Astrocyte (in vitro differentiated cells and primary cell): ENCODE results near the gene PRR5L. TPM values are rescaled to one million over a fixed set of nuclear protein-coding genes. Genes with fewer than 3 reads are reported as not detected.

Experiments used
- DNase-seq: peaks from one replicate; pipeline ENCODE4 v3.0.0-alpha.2; 2010; ENCODE audit warnings: low read depth
- FAIRE-seq: peaks from 2 replicates; lab custom pipeline; 2011; peaks lifted over from hg19 to GRCh38; lab: Jason Lieb, UNC
- H2AFZ ChIP-seq: 2 replicates; pipeline ENCODE4 v1.6.0; 2012; ENCODE audit warnings: low read depth, low read length, inconsistent platforms
- H3K27ac ChIP-seq: 2 replicates; pipeline ENCODE4 v1.5.1; 2011; ENCODE audit warnings: low read depth, low read length, inconsistent platforms
- H3K27me3 ChIP-seq: 2 replicates; pipeline ENCODE4 v1.6.0; 2011; ENCODE audit warnings: low read length, inconsistent platforms; ENCODE audit not compliant: insufficient read depth
- H3K36me3 ChIP-seq: 2 replicates; pipeline ENCODE4 v1.5.1; 2011; ENCODE audit warnings: low read length, inconsistent platforms; ENCODE audit not compliant: insufficient read depth
- H3K4me1 ChIP-seq: 2 replicates; pipeline ENCODE4 v1.5.1; 2011; ENCODE audit warnings: low read length, inconsistent platforms; ENCODE audit not compliant: insufficient read depth
- H3K4me2 ChIP-seq: 2 replicates; pipeline ENCODE4 v1.6.0; 2012; ENCODE audit warnings: low read length, inconsistent platforms
- H3K4me3 ChIP-seq: 2 replicates; pipeline ENCODE4 v1.5.1; 2011; ENCODE audit warnings: low read depth, mild to moderate bottlenecking, low read length, inconsistent platforms; ENCODE audit not compliant: insufficient read depth
- H3K79me2 ChIP-seq: 2 replicates; pipeline ENCODE4 v1.6.0; 2012; ENCODE audit warnings: mild to moderate bottlenecking, low read length, inconsistent platforms; ENCODE audit not compliant: insufficient read depth
- H3K9ac ChIP-seq: 2 replicates; pipeline ENCODE4 v1.6.0; 2012; ENCODE audit warnings: mild to moderate bottlenecking, low read length, inconsistent platforms
- H3K9me3 ChIP-seq: 2 replicates; pipeline ENCODE4 v1.5.1; 2012; ENCODE audit warnings: low read depth, mild to moderate bottlenecking, low read length, inconsistent platforms; ENCODE audit not compliant: insufficient read depth
- H4K20me1 ChIP-seq: 2 replicates; pipeline ENCODE4 v1.6.0; 2012; ENCODE audit warnings: low read length, inconsistent platforms; ENCODE audit not compliant: insufficient read depth
- H3K27ac Mint-ChIP-seq: one replicate; pipeline ENCODE4 v1.8.0; 2021; ENCODE audit warnings: mild to moderate bottlenecking, mixed read lengths; ENCODE audit not compliant: unreplicated experiment
- H3K27me3 Mint-ChIP-seq: one replicate; pipeline ENCODE4 v1.8.0; 2021; ENCODE audit warnings: low read depth, mixed read lengths; ENCODE audit not compliant: unreplicated experiment
- H3K36me3 Mint-ChIP-seq: one replicate; pipeline ENCODE4 v1.8.0; 2021; ENCODE audit warnings: low read depth, mixed read lengths; ENCODE audit not compliant: unreplicated experiment
- H3K4me1 Mint-ChIP-seq: one replicate; pipeline ENCODE4 v1.8.0; 2021; ENCODE audit warnings: low read depth, mixed read lengths; ENCODE audit not compliant: unreplicated experiment
- H3K4me3 Mint-ChIP-seq: one replicate; pipeline ENCODE4 v1.8.0; 2021; ENCODE audit warnings: mild to moderate bottlenecking, moderate library complexity, mixed read lengths; ENCODE audit not compliant: unreplicated experiment
- H3K9me3 Mint-ChIP-seq: one replicate; pipeline ENCODE4 v1.8.0; 2021; ENCODE audit warnings: mild to moderate bottlenecking, mixed read lengths; ENCODE audit not compliant: unreplicated experiment
- EZH2 ChIP-seq: IDR thresholded peaks from 2 replicates; pipeline ENCODE4 v1.6.1; 2012; ENCODE audit warnings: mild to moderate bottlenecking, low read length, inconsistent platforms; ENCODE audit not compliant: insufficient read depth
- total RNA-seq: library from RNA; stranded (reverse); gene quantifications from 2 replicates; pipeline ENCODE4 v1.2.1, GENCODE V29; 2021
- TF ChIP-seq, protein P1 (sequence below): IDR thresholded peaks from 2 replicates; pipeline ENCODE4 v1.5.1; 2011; ENCODE audit warnings: low read depth, mild to moderate bottlenecking, inconsistent platforms, low read length, moderate library complexity; ENCODE audit not compliant: insufficient read depth

The PRR5L gene
- total RNA-seq, 1 donor from 2014 or later = 55.6 TPM

- Mint-ChIP-seq H3K9me3 (no peaks in the 10 kb centered on the region), H3K4me1 (peaks cover 62% of the 10 kb centered on the region), H3K36me3 (peaks cover 52% of the 10 kb centered on the region), H3K27me3 (no peaks in the 10 kb centered on the region), H3K4me3 (peak overlapping the region; percentile 51), H3K27ac (peak overlapping the region; percentile 89)
- TF ChIP-seq, protein P1, sequence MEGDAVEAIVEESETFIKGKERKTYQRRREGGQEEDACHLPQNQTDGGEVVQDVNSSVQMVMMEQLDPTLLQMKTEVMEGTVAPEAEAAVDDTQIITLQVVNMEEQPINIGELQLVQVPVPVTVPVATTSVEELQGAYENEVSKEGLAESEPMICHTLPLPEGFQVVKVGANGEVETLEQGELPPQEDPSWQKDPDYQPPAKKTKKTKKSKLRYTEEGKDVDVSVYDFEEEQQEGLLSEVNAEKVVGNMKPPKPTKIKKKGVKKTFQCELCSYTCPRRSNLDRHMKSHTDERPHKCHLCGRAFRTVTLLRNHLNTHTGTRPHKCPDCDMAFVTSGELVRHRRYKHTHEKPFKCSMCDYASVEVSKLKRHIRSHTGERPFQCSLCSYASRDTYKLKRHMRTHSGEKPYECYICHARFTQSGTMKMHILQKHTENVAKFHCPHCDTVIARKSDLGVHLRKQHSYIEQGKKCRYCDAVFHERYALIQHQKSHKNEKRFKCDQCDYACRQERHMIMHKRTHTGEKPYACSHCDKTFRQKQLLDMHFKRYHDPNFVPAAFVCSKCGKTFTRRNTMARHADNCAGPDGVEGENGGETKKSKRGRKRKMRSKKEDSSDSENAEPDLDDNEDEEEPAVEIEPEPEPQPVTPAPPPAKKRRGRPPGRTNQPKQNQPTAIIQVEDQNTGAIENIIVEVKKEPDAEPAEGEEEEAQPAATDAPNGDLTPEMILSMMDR = no peak
- TF ChIP-seq EZH2 = no peak
- Histone ChIP-seq H3K27me3 (no peaks in the 10 kb centered on the region), H3K4me2 (peak overlapping the region; percentile 66), H3K27ac (peak overlapping the region; percentile 29), H3K9ac (peak overlapping the region; percentile 44), H3K9me3 (no peaks in the 10 kb centered on the region), H4K20me1 (no peaks in the 10 kb centered on the region), H2AFZ (no peak overlapping the region), H3K4me3 (no peak overlapping the region), H3K36me3 (peaks cover 8% of the 10 kb centered on the region), H3K4me1 (peaks cover 24% of the 10 kb centered on the region), H3K79me2 (no peaks in the 10 kb centered on the region)
- FAIRE-seq (no peak), DNase-seq (peak; percentile 38)
Measured at GRCh38 chr11:36421546-36422155, 125.6 kb downstream of the PRR5L start.

DNA sequence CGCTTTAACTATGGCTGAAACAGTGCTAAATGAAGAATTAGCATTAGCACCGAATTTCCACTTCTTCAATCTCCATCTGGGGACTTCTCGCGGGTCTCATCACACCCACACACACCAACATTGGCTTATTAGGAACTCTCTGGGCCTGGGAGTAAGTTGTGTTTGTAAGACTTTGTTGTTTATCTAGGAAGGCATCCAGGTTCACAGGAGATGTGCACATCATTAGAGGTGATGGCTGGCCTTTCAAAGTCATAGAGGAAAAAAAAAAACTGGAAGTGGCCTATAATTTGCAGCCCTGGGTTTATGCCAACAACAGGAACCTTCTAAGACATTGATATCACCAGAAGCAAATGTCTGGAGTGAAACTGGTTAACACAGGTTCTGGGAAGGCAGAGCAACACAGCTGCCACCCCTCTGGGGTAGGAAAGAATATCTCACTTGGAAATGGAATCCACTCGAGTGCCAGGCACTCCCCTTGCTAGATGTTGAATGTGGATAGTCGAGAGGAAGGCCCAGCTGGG lies 129.5 kb downstream of the PRR5L start:
- no peak for FAIRE-seq
- Mint-ChIP-seq H3K9me3 (no peaks in the 10 kb centered on the region), H3K4me1 (peaks cover 56% of the 10 kb centered on the region), H3K36me3 (peaks cover 35% of the 10 kb centered on the region), H3K27me3 (no peaks in the 10 kb centered on the region), H3K4me3 (no peak overlapping the region), H3K27ac (no peak overlapping the region)
- Histone ChIP-seq H3K4me1 (peaks cover 19% of the 10 kb centered on the region), H3K79me2 (no peaks in the 10 kb centered on the region), H3K9me3 (no peaks in the 10 kb centered on the region), H4K20me1 (no peaks in the 10 kb centered on the region), H3K9ac (no peak overlapping the region), H2AFZ (no peak overlapping the region), H3K27me3 (no peaks in the 10 kb centered on the region), H3K4me2 (no peak overlapping the region), H3K27ac (no peak overlapping the region), H3K36me3 (peaks cover 8% of the 10 kb centered on the region), H3K4me3 (no peak overlapping the region)
- DNase-seq = peak; percentile 65
- TF ChIP-seq, protein P1 = no peak
- no peak for TF ChIP-seq EZH2
